ENCODE results near the gene RASSF8. TPM values are rescaled to one million over a fixed set of nuclear protein-coding genes. Genes with fewer than 3 reads are reported as not detected.
A peak's percentile ranks its signal among the peaks of the same experiment; 100 is the strongest.

RASSF8 gene
- total and polyA plus RNA-seq, 2 donors (not counting 3 experiments of a cell fraction or from before 2014, with no cell fraction given): 11.1 to 59.3 TPM

DNA sequence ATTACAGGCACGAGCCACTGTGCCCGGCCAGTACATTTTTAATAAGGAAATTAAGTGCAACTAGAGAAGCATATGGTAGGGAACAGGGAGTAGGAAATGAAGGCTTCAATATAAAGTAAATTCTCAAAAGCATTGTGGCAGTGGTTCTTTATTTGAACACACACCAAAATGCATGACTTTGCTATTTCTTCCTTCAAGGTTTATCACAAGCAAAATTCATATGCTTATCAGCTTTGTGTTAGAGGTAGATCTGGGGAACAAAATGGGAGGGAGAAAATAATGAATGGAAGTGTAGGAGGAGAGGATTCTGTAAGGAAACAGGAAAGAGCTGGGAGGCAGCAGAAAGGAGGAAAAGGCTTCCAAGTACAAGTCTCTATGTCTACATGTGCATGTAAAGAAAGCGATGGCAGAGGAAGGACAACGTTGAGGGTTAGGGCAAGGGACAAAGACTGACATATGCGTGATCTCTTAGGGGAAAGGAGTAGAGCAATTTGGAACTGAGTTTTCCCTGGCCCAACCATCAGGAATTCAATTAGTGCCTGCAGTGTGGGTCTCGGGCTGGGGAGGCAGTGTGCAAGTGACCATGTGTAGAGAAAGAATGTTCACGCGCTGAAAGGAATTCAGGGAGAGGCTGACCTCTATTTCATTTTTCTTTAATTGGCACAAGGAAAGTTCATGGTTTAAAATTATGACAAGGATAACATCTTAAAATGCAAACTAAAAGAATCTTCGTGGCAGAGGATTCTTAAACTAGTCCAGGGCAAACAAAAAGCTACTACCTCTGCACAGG is 22.9 kb upstream of the RASSF8 start:
- Histone ChIP-seq H3K27me3 (ENCODE audit: control insufficient read depth in 2 of 2, insufficient read depth in 2 of 2, low read length in 2 of 2) (no peaks in the 10 kb centered on the region), H3K79me2 (ENCODE audit: control insufficient read depth, insufficient read depth, low read length) (no peaks in the 10 kb centered on the region), H3K27ac (ENCODE audit: insufficient read depth, low read depth, low read length) (no peak overlapping the region), H4K20me1 (replicated peaks; ENCODE audit: control insufficient read depth, extremely low read depth, insufficient read depth, low read length) (no peaks in the 10 kb centered on the region), H3K9me1 (replicated peaks; ENCODE audit: control insufficient read depth, extremely low read depth, insufficient read depth, low read length) (no peaks in the 10 kb centered on the region), H3K36me3 (ENCODE audit: control insufficient read depth in 2 of 2, extremely low read depth in 1 of 2, insufficient read depth in 2 of 2, low read length in 2 of 2) (no peaks in the 10 kb centered on the region), H3K4me3 (replicated peaks in 1 of 3; ENCODE audit: insufficient read depth in 1 of 3, low read depth in 1 of 3, low read length in 3 of 3) (no peak overlapping the region), H3K4me2 (ENCODE audit: insufficient read depth, low read length) (no peak overlapping the region), H3K4me1 (ENCODE audit: control insufficient read depth, extremely low read depth, insufficient read depth, low read length) (no peaks in the 10 kb centered on the region), H2AFZ (ENCODE audit: low read depth, low read length) (no peak overlapping the region), H3K9ac (replicated peaks; ENCODE audit: extremely low read depth, insufficient read depth, low read length) (no peak overlapping the region), H3K9me3 (replicated peaks; ENCODE audit: control insufficient read depth, insufficient read depth, low read length) (no peaks in the 10 kb centered on the region)
- dilution Hi-C loops (cut with MboI; ENCODE audit: extremely low pct_ligation_motif_present, low sequenced_read_pairs) (no loop called here), intact Hi-C loops (cut with micrococcal nuclease) (no loop called here)
- BruUV-seq (replicated peaks): no TSS peak
- no peak for TF ChIP-seq MYC (IDR thresholded peaks at IDR 0.05; ENCODE audit: low read depth, low read length)
- TF ChIP-seq, protein P1, sequence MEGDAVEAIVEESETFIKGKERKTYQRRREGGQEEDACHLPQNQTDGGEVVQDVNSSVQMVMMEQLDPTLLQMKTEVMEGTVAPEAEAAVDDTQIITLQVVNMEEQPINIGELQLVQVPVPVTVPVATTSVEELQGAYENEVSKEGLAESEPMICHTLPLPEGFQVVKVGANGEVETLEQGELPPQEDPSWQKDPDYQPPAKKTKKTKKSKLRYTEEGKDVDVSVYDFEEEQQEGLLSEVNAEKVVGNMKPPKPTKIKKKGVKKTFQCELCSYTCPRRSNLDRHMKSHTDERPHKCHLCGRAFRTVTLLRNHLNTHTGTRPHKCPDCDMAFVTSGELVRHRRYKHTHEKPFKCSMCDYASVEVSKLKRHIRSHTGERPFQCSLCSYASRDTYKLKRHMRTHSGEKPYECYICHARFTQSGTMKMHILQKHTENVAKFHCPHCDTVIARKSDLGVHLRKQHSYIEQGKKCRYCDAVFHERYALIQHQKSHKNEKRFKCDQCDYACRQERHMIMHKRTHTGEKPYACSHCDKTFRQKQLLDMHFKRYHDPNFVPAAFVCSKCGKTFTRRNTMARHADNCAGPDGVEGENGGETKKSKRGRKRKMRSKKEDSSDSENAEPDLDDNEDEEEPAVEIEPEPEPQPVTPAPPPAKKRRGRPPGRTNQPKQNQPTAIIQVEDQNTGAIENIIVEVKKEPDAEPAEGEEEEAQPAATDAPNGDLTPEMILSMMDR (IDR thresholded peaks at IDR 0.05; ENCODE audit: extremely low read depth in 1 of 2, insufficient read depth in 1 of 2, low read depth in 1 of 2, low read length in 2 of 2): no peak
- no peak for TF ChIP-seq GATA2 (IDR thresholded peaks at IDR 0.05; ENCODE audit: insufficient read depth, insufficient read length, low read depth, low read length)
- no peak for TF ChIP-seq POLR2AphosphoS5 (IDR thresholded peaks at IDR 0.05; ENCODE audit: insufficient read depth, low read depth, low read length)
- TF ChIP-seq EZH2 (IDR thresholded peaks at IDR 0.05; ENCODE audit: borderline replicate concordance, low read depth, low read length, severe bottlenecking): no peak
- no peak for TF ChIP-seq JUN (IDR thresholded peaks at IDR 0.05; ENCODE audit: borderline replicate concordance, insufficient read depth, insufficient read length, low read depth)
- TF ChIP-seq FOS (IDR thresholded peaks at IDR 0.05; ENCODE audit: borderline replicate concordance, insufficient read depth, low read length): no peak
- TF ChIP-seq, protein P2, sequence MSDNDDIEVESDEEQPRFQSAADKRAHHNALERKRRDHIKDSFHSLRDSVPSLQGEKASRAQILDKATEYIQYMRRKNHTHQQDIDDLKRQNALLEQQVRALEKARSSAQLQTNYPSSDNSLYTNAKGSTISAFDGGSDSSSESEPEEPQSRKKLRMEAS (IDR thresholded peaks at IDR 0.05; ENCODE audit: insufficient read depth, insufficient read length): no peak
- TF ChIP-seq POLR2A (IDR thresholded peaks at IDR 0.05; ENCODE audit: low read depth, low read length): no peak
- CTCF ChIA-PET: interaction anchor here (0.7 to 1.4 kb wide), 4 partner anchors 11 to 287 kb away, joined by 3 to 4 read pairs (median 3); no protein-coding TSS in a partner anchor
- DNase-seq (ENCODE audit: low read depth, low spot score): no peak
- POLR2A ChIA-PET: interaction anchor here (0.6 kb wide), 1 partner anchor 17 kb away, joined by 10 read pairs; no protein-coding TSS in a partner anchor
- peak; percentile 18 for FAIRE-seq

All from endothelial cell of umbilical vein (primary cell).